Naive thymus-derived CD4-positive, alpha-beta T cell (primary cell): ENCODE measurements around the gene VPS18. TPM values are rescaled to one million over a fixed set of nuclear protein-coding genes. Genes with fewer than 3 reads are reported as not detected.

ENCODE experiments used
- ATAC-seq: fragments of 150-1000 bp; cut with Tn5 transposase; 2 replicates; pipeline ENCODE4 v1.10.0; 2021; ENCODE audit warnings: mild to moderate bottlenecking, moderate library complexity
- CTCF ChIA-PET: fragments of 350-600 bp; sonication (Branson Sonifier 250); formaldehyde crosslinking; loops from one replicate; lab custom pipeline; 2021; ENCODE audit warnings: antibody characterized with exemption; lab: Charles Lee
- POLR2A ChIA-PET: fragments of 350-600 bp; sonication (Branson Sonifier 250); formaldehyde crosslinking; loops from one replicate; lab custom pipeline; 2021; ENCODE audit warnings: antibody characterized with exemption, inconsistent platforms; lab: Charles Lee
- DNase-seq, 9 donors: peaks; one replicate each; pipeline versions ENCODE4 v3.0.0 to v3.0.0-alpha.2; 2020 to 2022; ENCODE audit warnings: mixed read lengths in 1 of 9
- H3K27ac ChIP-seq: one replicate; pipeline ENCODE4 v1.7.0; 2013; ENCODE audit warnings: mild to moderate bottlenecking, low read depth, low read length, moderate library complexity
- H3K27me3 ChIP-seq, 2 donors: one replicate each; pipeline ENCODE4 v1.7.0; 2013; ENCODE audit warnings: low read length in 2 of 2, mild to moderate bottlenecking in 2 of 2, moderate library complexity in 2 of 2; ENCODE audit not compliant: control insufficient read depth in 2 of 2, insufficient read depth in 2 of 2
- H3K36me3 ChIP-seq, 3 experiments: 1 replicate in 2 of 3; 2 replicates in 1 of 3; pipeline ENCODE4 v1.7.0; 2013; ENCODE audit warnings: low read length in 3 of 3, mild to moderate bottlenecking in 3 of 3, moderate library complexity in 1 of 3; ENCODE audit not compliant: insufficient read depth in 3 of 3, control insufficient read depth in 2 of 3
- H3K4me1 ChIP-seq, 2 donors: one replicate each; pipeline ENCODE4 v1.7.0; 2013; ENCODE audit warnings: low read length in 2 of 2, mild to moderate bottlenecking in 2 of 2, moderate library complexity in 1 of 2; ENCODE audit not compliant: control insufficient read depth in 2 of 2, insufficient read depth in 2 of 2
- H3K4me3 ChIP-seq: 2 replicates; pipeline ENCODE4 v1.7.0; 2013; ENCODE audit warnings: mild to moderate bottlenecking, low read length
- H3K9me3 ChIP-seq, 3 experiments: 1 replicate in 2 of 3; 2 replicates in 1 of 3; pipeline ENCODE4 v1.7.0; 2013; ENCODE audit warnings: low read length in 3 of 3; ENCODE audit not compliant: control insufficient read depth in 2 of 3
- H3K27ac Mint-ChIP-seq, 9 donors: one replicate each; pipeline ENCODE4 v1.8.0; 2020 to 2022; ENCODE audit warnings: mixed read lengths in 9 of 9, mild to moderate bottlenecking in 8 of 9, moderate library complexity in 5 of 9, inconsistent platforms in 2 of 9
- H3K27me3 Mint-ChIP-seq, 5 donors: one replicate each; pipeline ENCODE4 v1.8.0; 2021 to 2022; ENCODE audit warnings: mixed read lengths in 5 of 5, mild to moderate bottlenecking in 1 of 5
- H3K36me3 Mint-ChIP-seq, 5 donors: one replicate each; pipeline ENCODE4 v1.8.0; 2020 to 2022; ENCODE audit warnings: mixed read lengths in 5 of 5, mild to moderate bottlenecking in 3 of 5, inconsistent platforms in 1 of 5
- H3K4me1 Mint-ChIP-seq, 7 donors: one replicate each; pipeline ENCODE4 v1.8.0; 2020 to 2022; ENCODE audit warnings: mixed read lengths in 7 of 7, mild to moderate bottlenecking in 3 of 7, inconsistent platforms in 1 of 7
- H3K4me3 Mint-ChIP-seq, 10 donors: one replicate each; pipeline ENCODE4 v1.8.0; 2020 to 2022; ENCODE audit warnings: mild to moderate bottlenecking in 10 of 10, mixed read lengths in 10 of 10, moderate library complexity in 6 of 10, inconsistent platforms in 2 of 10
- H3K9me3 Mint-ChIP-seq, 11 donors: one replicate each; pipeline ENCODE4 v1.8.0; 2020 to 2022; ENCODE audit warnings: mixed read lengths in 11 of 11, mild to moderate bottlenecking in 4 of 11, inconsistent platforms in 1 of 11, moderate library complexity in 1 of 11
- intact Hi-C, 2 donors: fragments of 100-400 bp; cut with micrococcal nuclease; formaldehyde crosslinking; loops; one replicate each; pipeline ENCODE4 v1.15.1; 2023
- polyA plus RNA-seq, 2 donors: library from polyadenylated mRNA; unstranded; fragments of 300-500 nt; fragmentation: Illumina TruSeq; gene quantifications; one replicate each; pipeline ENCODE4 v1.2.3, GENCODE V29; 2021
- total RNA-seq, 6 experiments: library from RNA in 5 of 6; stranded (reverse) in 5 of 6; gene quantifications; 1 replicate in 5 of 6; 2 replicates in 1 of 6; pipeline ENCODE4 v1.2.3 and lab custom pipeline; 2021 to 2026

Gene VPS18
- total and polyA plus RNA-seq, 7 experiments from 2014 or later, result 15.9 to 25.8 (median 20.5) TPM

- ChIA-PET POLR2A (interaction anchor here (1.2 to 4.9 kb wide), 2 partner anchors 33 to 208 kb away, joined by 5 to 26 read pairs; partner anchors contain the start of gene INO80), CTCF (interaction anchor here (1.1 to 4.6 kb wide), 6 partner anchors 13 to 278 kb away, joined by 3 to 31 read pairs (median 9); partner anchors contain the start of genes DLL4 and VPS18)
- peaks cover 6 to 16% of the 10 kb centered on the region in 2 donors for H3K4me1 ChIP-seq
- H3K9me3 Mint-ChIP-seq, result no peaks in the 10 kb centered on the region
- DNase-seq, result no peak
- no peaks in the 10 kb centered on the region for H3K27me3 Mint-ChIP-seq
- H3K36me3 ChIP-seq, result peaks cover 0 to 8% (median 8%) of the 10 kb centered on the region in 3 experiments
- H3K27ac Mint-ChIP-seq, result peak overlapping the region; percentile 42 to 93 (median 90)
- peak overlapping the region; percentile 17 to 87 (median 72) for H3K4me3 Mint-ChIP-seq
- H3K27ac ChIP-seq, result peak overlapping the region; percentile 55
- no peaks in the 10 kb centered on the region for H3K27me3 ChIP-seq
- peaks cover 24 to 39% (median 29%) of the 10 kb centered on the region in 7 donors for H3K4me1 Mint-ChIP-seq
- intact Hi-C loops, result loop anchor here (10.0 kb wide), 2 partner anchors 207 to 867 kb away; partner anchors contain the start of genes INO80 (in 1 of the 2) and MAPKBP1 (in 1 of the 2)
- peaks cover 0 to 10% (median 5%) of the 10 kb centered on the region in 5 donors for H3K36me3 Mint-ChIP-seq
- H3K4me3 ChIP-seq, result no peak overlapping the region
- no peaks in the 10 kb centered on the region for H3K9me3 ChIP-seq
- no peak for ATAC-seq
These were observed 13.8 kb downstream of the VPS18 start for GRCh38 chr15:40908095-40908494.

GRCh38 chr15:40909662-40910630, 15.7 kb downstream of the VPS18 start:
- no peak for DNase-seq
- no peaks in the 10 kb centered on the region for H3K27me3 ChIP-seq
- no peak for ATAC-seq
- intact Hi-C loops, result loop anchor here (10.0 kb wide), 2 partner anchors 205 to 865 kb away; partner anchors contain the start of genes INO80 (in 1 of the 2) and MAPKBP1 (in 1 of the 2)
- Mint-ChIP-seq H3K4me3 (no peak overlapping the region), H3K36me3 (no peaks in the 10 kb centered on the region), H3K27ac (peak overlapping the region in 8 of 9 donors; percentile 46 to 90 (median 78)), H3K27me3 (no peaks in the 10 kb centered on the region), H3K9me3 (peaks cover 0 to 2% (median 0%) of the 10 kb centered on the region in 11 donors), H3K4me1 (peaks cover 14 to 22% (median 15%) of the 10 kb centered on the region in 7 donors)
- CTCF ChIA-PET, result interaction anchor here (0.5 to 1.4 kb wide), 2 partner anchors 189 to 274 kb away, joined by 3 to 6 read pairs; no protein-coding TSS in a partner anchor
- no peak overlapping the region for H3K27ac ChIP-seq
- H3K4me3 ChIP-seq, result no peak overlapping the region
- H3K36me3 ChIP-seq, result no peaks in the 10 kb centered on the region
- peaks cover 6 to 16% of the 10 kb centered on the region in 2 donors for H3K4me1 ChIP-seq
- H3K9me3 ChIP-seq, result no peaks in the 10 kb centered on the region
- POLR2A ChIA-PET, result interaction anchor here (0.8 to 1.1 kb wide), 2 partner anchors 10 to 94 kb away, joined by 3 read pairs; no protein-coding TSS in a partner anchor

- Mint-ChIP-seq H3K27ac (peak overlapping the region in 2 of 9 donors; percentile 9 to 74), H3K4me3 (no peak overlapping the region), H3K27me3 (no peaks in the 10 kb centered on the region), H3K9me3 (peaks cover 0 to 2% (median 0%) of the 10 kb centered on the region in 11 donors), H3K4me1 (peaks cover 14 to 22% (median 15%) of the 10 kb centered on the region in 7 donors), H3K36me3 (no peaks in the 10 kb centered on the region)
- DNase-seq (no peak), ATAC-seq (no peak)
- H3K4me1 ChIP-seq, result peaks cover 6 to 16% of the 10 kb centered on the region in 2 donors
- no peaks in the 10 kb centered on the region for H3K36me3 ChIP-seq
- no peak overlapping the region for H3K27ac ChIP-seq
- ChIA-PET POLR2A (no interaction called here), CTCF (no interaction called here)
- intact Hi-C loops, result no loop called here
- H3K27me3 ChIP-seq, result no peaks in the 10 kb centered on the region
- H3K9me3 ChIP-seq, result no peaks in the 10 kb centered on the region
- no peak overlapping the region for H3K4me3 ChIP-seq
These were observed 16.9 kb downstream of the VPS18 start for GRCh38 chr15:40911141-40911540.

- Histone ChIP-seq H3K27me3 (no peaks in the 10 kb centered on the region), H3K9me3 (no peaks in the 10 kb centered on the region), H3K4me3 (no peak overlapping the region), H3K36me3 (no peaks in the 10 kb centered on the region), H3K4me1 (peaks cover 6 to 12% of the 10 kb centered on the region in 2 donors), H3K27ac (no peak overlapping the region)
- Mint-ChIP-seq H3K36me3 (no peaks in the 10 kb centered on the region), H3K4me3 (no peak overlapping the region), H3K9me3 (peaks cover 0 to 2% (median 0%) of the 10 kb centered on the region in 11 donors), H3K27ac (peak overlapping the region in 2 of 9 donors; percentile 28 to 74), H3K4me1 (peaks cover 14 to 22% (median 15%) of the 10 kb centered on the region in 7 donors), H3K27me3 (no peaks in the 10 kb centered on the region)
- CTCF ChIA-PET, result interaction anchor here (0.5 kb wide), 1 partner anchor 160 kb away, joined by 3 read pairs; no protein-coding TSS in a partner anchor
- intact Hi-C loops, result no loop called here
- ATAC-seq (no peak), DNase-seq (no peak)
- POLR2A ChIA-PET, result no interaction called here
These were observed 17.4 kb downstream of the VPS18 start for GRCh38 chr15:40911693-40912092.

GRCh38 chr15:40912478-40912877, 18.2 kb downstream of the VPS18 start:
- H3K27ac ChIP-seq, result no peak overlapping the region
- H3K36me3 Mint-ChIP-seq, result no peaks in the 10 kb centered on the region
- ChIA-PET POLR2A (no interaction called here), CTCF (interaction anchor here (0.5 kb wide), 1 partner anchor 159 kb away, joined by 3 read pairs; no protein-coding TSS in a partner anchor)
- ATAC-seq (no peak), DNase-seq (no peak)
- H3K4me3 Mint-ChIP-seq, result no peak overlapping the region
- H3K27ac Mint-ChIP-seq, result no peak overlapping the region
- intact Hi-C loops, result no loop called here
- no peaks in the 10 kb centered on the region for H3K27me3 ChIP-seq
- no peak overlapping the region for H3K4me3 ChIP-seq
- peaks cover 0 to 2% (median 0%) of the 10 kb centered on the region in 11 donors for H3K9me3 Mint-ChIP-seq
- no peaks in the 10 kb centered on the region for H3K27me3 Mint-ChIP-seq
- H3K4me1 ChIP-seq, result peaks cover 1 to 4% of the 10 kb centered on the region in 2 donors
- H3K36me3 ChIP-seq, result no peaks in the 10 kb centered on the region
- no peaks in the 10 kb centered on the region for H3K9me3 ChIP-seq
- peaks cover 10 to 14% (median 11%) of the 10 kb centered on the region in 7 donors for H3K4me1 Mint-ChIP-seq

GRCh38 chr15:40914013-40914412, 19.8 kb downstream of the VPS18 start:
- H3K36me3 ChIP-seq, result no peaks in the 10 kb centered on the region
- ATAC-seq, result no peak
- Mint-ChIP-seq H3K27ac (no peak overlapping the region), H3K4me1 (peaks cover 0 to 7% (median 4%) of the 10 kb centered on the region in 7 donors), H3K27me3 (no peaks in the 10 kb centered on the region), H3K4me3 (no peak overlapping the region), H3K36me3 (no peaks in the 10 kb centered on the region), H3K9me3 (peaks cover 0 to 2% (median 0%) of the 10 kb centered on the region in 11 donors)
- no peak overlapping the region for H3K4me3 ChIP-seq
- DNase-seq, result no peak
- H3K4me1 ChIP-seq, result no peaks in the 10 kb centered on the region
- intact Hi-C loops, result no loop called here
- H3K27ac ChIP-seq, result no peak overlapping the region
- H3K27me3 ChIP-seq, result no peaks in the 10 kb centered on the region
- ChIA-PET CTCF (no interaction called here), POLR2A (no interaction called here)
- H3K9me3 ChIP-seq, result no peaks in the 10 kb centered on the region
